Measurements from ENCODE around the gene CDC42.

DNA sequence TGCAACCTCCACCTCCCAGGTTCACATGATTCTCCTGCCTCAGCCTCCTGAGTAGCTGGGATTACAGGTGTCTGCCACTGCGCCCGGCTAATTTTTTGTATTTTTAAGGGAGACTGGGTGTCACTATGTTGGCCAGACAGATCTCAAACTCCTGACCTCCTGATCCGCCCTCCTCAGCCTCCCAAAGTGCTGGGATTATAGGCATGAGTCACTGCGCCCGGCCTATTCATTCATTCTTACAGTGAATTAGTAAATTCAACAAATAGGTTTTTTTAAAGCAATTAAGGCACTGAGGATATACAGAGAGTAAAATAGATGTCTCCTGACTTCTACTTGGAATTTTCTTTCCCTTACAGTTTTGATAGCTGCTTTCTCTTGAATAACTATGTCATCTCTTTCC lies 43.5 kb downstream of the CDC42 start:
- no peak for TF ChIP-seq CTCF (conservative IDR thresholded peaks at IDR 0.05; ENCODE audit: low read length)
- TF ChIP-seq EZH2phosphoT487 (IDR thresholded peaks at IDR 0.05; ENCODE audit: borderline replicate concordance) = no peak
